Renal pelvis (tissue), 4 donors: ENCODE data around the gene CD48. TPM values are rescaled to one million over a fixed set of nuclear protein-coding genes. Genes with fewer than 3 reads are reported as not detected.

Source experiments
- DNase-seq: peaks from one replicate; pipeline ENCODE4 v3.0.0-alpha.2; 2013
- polyA plus RNA-seq, 3 donors: library from polyadenylated mRNA; unstranded; fragments of 120-200 nt; gene quantifications; one replicate each; pipeline ENCODE4 v1.2.1, GENCODE V29; 2013; ENCODE audit not compliant: insufficient read length in 3 of 3

Gene CD48
- polyA plus RNA-seq, 3 donors, result 1.3 to 1.5 (median 1.5) TPM

DNA sequence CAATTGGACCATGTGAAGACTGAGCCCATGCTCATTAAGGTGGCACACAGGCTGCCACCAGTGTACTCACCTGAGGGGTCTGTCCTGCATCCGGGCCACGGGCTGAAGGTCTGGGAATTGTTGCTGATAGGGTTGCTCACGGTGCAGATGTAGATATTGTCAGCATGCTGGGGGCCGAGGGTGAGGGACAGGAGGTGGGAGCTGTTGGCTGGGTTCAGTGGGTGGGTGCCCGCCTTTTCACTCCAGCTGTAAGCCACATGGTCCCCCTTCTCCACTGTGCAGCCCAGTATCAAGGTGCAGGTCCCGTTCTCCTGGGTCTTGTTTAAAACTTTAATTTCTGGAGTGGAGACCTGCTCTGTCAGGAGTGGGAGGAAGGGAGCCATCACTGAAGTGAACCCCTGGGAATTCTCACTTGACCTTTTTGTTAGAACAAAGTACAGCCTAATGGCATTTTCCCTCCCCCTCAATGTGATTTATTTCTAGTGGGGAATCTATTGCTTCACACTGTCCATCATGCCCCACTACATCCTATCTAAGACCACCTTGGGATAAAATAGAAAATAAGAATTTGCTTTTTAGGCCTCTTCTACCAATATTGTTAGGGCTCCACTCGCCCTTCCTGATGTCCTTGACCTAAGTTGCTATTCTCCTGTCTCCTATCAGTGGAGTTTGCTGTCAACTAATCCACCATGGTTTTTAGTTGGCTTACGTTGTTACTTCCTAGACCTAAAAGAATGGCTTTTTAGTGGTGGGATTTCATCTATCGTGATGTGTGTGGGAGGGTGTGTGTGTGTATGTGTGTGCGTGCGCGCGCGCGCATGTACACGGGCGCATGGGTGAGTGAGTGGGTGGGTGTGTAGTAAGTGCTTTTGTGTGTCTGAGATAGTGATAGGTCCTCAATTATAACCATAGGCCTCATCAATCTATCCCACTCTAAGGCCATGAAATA, 76.8 kb downstream of the CD48 start:
- no peak for DNase-seq

DNA sequence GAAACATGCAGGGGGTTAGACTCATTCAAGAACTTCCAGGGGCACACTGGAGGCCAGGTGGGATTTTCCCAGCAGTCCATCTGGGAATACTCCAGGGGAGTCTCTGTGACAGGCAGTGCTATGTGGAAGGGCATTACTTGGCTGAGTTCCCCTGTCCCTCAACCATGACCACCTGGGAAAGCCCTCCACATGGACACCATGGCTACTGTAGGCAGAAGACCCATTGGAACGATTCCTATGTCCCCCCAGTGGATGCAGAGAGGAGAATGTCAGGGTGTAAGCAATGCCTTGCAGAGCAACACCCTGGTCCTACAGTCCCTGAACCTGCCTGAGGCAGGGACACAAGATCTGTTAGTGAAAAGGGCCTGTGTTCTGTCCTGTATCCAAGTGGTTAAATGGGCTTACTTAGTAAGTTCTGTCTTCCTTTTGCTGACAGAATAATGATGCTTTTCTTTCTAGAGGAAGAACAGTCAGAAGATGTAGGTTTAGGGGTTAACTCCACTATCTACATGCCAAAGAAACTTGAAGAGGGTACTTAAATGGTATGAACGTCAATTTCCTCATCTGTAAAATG, 78.2 kb downstream of the CD48 start:
- no peak for DNase-seq

DNA sequence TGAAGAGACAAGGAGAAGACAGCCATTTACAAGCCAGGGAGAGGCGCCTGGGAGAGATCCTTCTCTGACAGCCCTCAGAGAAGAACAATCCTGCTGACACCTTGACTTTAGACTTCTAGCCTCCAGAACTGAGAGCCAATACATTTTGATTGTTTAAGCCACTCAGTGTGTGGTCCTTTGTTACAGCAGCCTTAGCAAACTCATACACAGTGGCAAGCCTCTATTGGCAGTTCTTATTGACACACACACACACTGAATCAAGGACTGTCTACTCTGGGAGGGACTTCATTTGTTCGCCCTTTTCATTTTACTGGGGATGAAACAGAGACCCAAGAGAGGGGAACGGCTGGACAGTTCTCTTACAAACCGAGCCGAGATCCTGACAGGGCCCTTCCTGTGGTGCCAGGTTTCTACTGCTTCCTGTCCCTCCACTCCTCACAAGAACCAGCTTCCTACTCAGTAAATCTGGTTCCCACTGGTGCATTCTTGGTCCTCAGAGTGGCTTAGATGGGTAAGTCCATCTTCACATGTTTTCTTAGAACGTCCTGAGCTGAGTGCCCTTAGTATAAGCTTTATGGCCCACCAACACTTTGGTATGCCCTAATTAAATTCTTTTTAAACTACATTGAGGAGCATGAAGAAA, 79.5 kb downstream of the CD48 start:
- DNase-seq, result no peak

DNA sequence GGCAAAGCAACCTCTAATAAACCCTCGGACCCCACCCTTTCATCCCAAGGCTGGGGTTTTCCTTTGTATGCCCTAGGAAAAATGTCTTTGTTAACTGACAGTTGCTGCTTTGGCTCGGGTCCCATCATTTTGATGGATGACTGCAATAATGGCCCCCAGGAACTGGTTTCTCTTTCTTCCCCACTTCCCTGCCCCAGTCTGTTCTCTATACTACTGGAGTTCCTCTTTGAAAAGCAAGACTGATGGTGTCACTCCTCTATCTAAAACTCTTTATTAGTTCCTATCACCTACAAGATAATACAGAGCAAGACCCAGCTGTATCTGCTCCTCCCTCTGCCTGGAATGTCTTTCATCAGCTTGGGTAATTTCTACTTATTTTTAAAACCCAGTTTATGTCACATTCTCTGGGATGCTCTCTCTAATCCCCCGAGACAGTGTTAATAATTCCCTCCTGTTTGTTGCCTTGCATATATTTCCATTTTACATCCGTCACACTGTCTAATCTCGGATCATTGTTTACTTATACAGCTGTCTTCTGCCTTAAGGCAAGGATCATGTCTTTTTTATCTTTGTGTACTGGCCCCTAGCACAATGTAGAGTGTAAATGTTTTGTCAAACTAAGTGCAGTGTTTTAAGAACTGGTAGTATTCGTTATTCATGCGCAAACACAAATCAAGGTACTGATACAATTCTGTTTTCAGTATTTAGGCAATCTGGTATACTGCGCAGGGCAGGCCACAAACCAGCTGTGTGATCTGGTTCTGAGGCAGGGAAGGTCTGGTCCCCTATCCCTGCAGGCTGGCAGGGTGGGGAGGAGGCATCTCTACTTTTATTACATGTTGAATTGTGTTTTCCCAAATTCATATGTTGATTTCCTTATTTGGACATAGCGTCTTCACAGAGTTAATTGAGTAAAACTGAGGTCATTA, 80.8 kb downstream of the CD48 start:
- no peak for DNase-seq

DNA sequence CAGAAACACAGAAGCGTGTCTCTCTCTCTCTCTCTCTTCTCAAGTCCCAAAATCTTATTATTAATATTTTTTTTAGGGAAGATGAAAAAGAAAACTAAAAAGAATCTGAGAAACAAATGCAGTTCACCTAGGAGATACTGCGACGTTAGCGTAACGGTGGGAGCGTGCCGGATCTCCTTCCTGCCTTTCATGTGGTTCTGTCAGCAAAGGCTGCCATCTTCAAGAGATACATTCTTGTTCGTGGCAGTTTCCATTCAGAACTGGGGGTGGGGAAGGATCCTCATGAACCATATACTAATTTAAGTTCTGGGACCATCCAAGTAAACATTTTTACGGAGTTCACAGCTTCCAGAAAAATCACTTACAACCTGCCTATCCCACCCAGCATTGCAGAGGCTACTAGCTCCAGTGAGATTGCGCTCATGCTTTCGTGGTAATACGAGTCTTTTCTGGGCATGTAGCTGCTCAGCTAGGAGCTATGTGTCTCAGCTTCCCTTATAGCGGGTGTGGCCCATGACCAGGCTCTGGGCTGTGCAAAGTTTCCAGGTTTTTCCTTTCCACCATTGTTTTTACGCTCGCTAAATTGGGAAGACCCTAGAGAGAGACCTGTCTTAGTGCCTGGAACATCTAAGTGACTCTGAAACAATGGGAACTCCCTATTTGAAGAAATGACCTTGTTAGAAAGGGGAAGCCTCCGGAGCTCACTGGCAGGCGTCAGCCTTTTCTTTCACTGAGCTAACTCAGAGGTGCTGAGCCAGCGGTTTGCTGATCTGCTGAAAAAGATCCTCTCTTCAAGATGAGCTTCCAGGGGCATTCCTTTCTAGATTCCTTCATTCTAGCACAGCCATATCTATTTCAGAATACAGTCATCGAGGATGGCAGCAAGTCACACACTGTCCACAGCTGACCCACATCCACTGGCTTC, 82.1 kb downstream of the CD48 start:
- no peak for DNase-seq

DNA sequence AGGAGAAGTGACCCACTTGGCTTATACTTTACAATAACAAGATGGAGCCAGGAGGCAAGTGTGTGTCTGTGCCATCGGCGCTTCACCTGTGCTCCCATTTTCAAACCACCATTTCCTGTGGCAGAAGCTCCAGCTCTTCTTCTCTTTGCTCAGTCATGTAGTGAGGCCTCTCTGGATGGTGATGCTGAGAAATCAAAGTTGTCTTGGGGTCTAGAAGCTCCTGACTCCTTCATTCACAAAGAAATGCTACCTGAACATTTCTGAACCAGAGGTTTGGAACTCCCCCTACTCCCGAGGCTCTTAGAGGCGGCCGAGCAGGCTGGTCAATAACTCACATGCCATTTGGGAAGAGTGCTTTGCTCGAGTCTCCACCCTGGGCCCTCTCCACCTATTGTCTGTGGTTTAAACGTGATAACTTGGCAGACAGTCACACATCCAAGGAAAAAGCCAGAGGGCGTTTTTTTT, 82.8 kb downstream of the CD48 start:
- DNase-seq, result no peak

Other genes with a start within 250 kb of the CD48 start
- gene SLAMF6, start 188.6 kb downstream of the CD48 start, polyA plus RNA-seq, result under 1 TPM; 0.09 to 0.30 (median 0.17) TPM
- gene CD84, start 132.3 kb downstream of the CD48 start, polyA plus RNA-seq, result 1 to 10 TPM in 2 of 3 donors, under 1 TPM in 1; 0.98 to 1.1 (median 1.0) TPM
- under 1 TPM in 2 of 3 donors, not detected in 1; 0.13 TPM for gene SLAMF1, start 64.8 kb downstream of the CD48 start, polyA plus RNA-seq
- gene SLAMF7, start 27.4 kb upstream of the CD48 start, polyA plus RNA-seq, result under 1 TPM; 0.30 to 0.43 (median 0.36) TPM
- under 1 TPM; 0.07 to 0.20 (median 0.14) TPM for gene LY9, start 84.4 kb upstream of the CD48 start, polyA plus RNA-seq
- gene CD244, start 151.1 kb upstream of the CD48 start, polyA plus RNA-seq, result under 1 TPM; 0.22 to 0.43 (median 0.23) TPM
- 1 to 10 TPM; 1.4 to 5.1 (median 2.7) TPM for gene ITLN1, start 173.4 kb upstream of the CD48 start, polyA plus RNA-seq
- gene ITLN2, start 243.0 kb upstream of the CD48 start, polyA plus RNA-seq, result under 1 TPM in 1 of 3 donors, not detected in 2; 0.10 TPM